GM18508 (cell line): Measurements from ENCODE around the gene WDR90.
"Not testable (repeated sequence)": the region's sequence is repeated elsewhere in the genome, so short reads cannot be mapped to it uniquely, and the experiment has no call there.

Experiments
- ATAC-seq: cut with Tn5 transposase; IDR thresholded peaks from one replicate; pipeline ENCODE4 v1.9.1; 2021; ENCODE audit warnings: moderate number of reproducible peaks; ENCODE audit not compliant: insufficient read depth, unreplicated experiment

The WDR90 gene

DNA sequence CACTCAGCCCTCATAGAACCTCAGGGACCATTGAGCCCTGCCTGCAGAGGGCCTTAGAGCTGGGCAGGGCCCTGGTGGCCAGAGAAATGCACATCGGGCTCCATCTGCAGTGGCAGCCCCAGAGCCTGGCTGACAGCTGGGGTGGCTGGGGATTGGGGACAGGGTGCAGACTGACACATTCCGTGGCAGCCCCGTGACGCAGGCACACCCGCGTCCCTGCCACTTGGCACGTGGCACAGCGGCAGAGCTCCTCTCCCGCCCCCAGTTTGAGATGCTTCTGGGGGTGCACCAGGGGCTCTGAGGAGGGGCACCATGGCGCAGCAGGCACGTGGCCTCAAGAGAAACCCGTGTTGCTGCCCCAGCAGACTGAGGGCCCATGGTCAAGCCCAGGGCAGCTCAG, 54.2 kb downstream of the WDR90 start:
- ATAC-seq = no peak

- no peak for ATAC-seq
Observed at GRCh38 chr16:704047-704446, 54.9 kb downstream of the WDR90 start.

GRCh38 chr16:704552-705380, 55.6 kb downstream of the WDR90 start:
- no peak for ATAC-seq

GRCh38 chr16:705431-706188, 56.4 kb downstream of the WDR90 start, which contains the start of gene FBXL16:
FBXL16 (minus strand) TSS chr16:705801; CDS start chr16:697405, 8,396 bp downstream.
- ATAC-seq = no peak

- ATAC-seq = no peak
Observed at GRCh38 chr16:706189-707061, 57.3 kb downstream of the WDR90 start.

DNA sequence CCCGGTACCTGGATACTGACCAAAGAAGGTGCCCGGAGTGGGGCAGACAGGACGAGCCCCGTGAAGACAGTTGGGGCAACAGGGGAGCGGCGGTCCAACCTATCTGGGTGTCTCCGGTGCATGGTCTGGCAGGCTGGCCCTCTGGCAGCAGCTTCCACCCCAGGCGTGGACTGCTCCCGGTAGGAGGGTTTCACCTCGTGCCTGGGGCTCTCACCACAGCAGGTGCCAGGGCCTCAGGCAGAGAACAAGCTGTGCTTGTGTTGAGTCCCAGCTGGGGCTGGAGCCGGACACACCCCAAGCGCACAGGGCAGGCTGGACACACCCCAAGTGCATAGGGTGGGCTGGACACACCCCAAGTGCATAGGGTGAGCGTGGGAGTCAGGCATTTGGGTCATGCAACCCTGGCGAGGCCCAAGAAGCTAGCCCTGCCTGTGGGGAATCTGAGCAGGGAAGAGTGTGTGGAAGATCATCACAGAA, 57.9 kb downstream of the WDR90 start:
- ATAC-seq = no peak

GRCh38 chr16:708019-708418, 58.9 kb downstream of the WDR90 start:
- ATAC-seq = no peak

- ATAC-seq = no peak
Observed at GRCh38 chr16:708959-709358, 59.8 kb downstream of the WDR90 start.

GRCh38 chr16:709566-710499, 60.7 kb downstream of the WDR90 start:
- ATAC-seq = no peak

- ATAC-seq = no peak
Observed at GRCh38 chr16:710500-711075, 61.4 kb downstream of the WDR90 start.

DNA sequence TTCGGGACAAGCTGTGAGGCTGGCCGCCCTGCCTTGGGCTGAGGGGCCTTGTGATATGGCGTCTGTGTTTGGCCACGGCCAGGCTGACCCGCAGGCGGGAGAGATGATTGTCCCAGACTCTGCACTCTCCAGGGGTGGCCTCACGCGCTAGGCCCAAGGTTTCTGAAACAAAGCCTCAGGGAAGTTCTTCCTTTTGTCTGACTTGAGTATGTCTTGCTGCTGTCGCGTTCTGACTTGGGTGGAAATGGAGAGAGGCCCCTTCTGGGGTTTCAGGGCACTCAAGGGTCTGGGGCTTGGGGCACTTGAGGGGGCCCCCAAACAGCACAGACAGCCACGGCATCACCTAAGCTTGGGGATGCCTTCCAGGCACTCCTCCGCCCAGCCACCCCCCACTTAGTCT, 61.9 kb downstream of the WDR90 start:
- no peak for ATAC-seq

GRCh38 chr16:711548-712320, 62.6 kb downstream of the WDR90 start:
- ATAC-seq = no peak

DNA sequence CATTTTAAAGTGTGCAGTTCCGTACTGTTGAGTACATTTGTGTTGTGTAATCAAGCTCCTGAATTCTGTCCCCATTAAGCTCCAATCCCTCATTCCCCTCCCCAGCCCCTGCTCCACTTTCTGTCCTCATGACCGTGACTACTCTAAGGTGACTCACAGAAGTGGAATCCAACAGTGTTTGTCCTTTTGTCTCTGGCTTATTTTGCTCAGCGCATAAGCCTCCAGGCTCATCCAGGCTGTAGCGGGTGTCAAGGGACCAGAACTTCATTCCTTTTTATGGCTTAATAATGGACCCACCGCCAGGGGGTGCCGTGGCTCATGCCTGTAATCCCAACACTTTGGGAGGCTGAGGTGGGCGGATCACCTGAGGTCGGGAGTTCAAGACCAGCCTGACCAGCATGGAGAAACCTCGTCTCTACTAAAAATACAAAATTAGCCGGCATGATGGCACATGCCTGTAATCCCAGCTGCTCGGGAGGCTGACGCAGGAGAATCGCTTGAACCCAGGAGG, 63.6 kb downstream of the WDR90 start:
- ATAC-seq = not testable (repeated sequence)

DNA sequence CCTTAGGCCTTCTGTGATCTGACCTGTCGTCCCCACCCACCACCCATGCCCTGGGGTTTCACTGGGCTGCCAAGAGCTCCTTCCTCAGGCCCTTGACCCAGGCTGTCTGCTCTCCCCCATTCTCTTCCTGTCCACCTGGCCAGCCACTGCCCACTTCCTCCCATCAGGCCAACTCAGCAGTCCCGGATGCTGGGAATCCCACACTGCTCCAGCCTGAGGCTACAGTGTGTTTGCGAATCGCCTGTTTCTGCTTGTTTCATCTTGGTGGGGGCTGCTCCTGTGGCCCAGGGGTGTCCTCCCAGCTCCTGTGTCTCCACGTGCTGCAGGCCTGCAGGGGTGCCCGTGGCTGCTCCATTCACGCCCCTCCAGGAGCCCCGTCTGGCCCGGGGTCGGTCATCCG, 64.9 kb downstream of the WDR90 start:
- no peak for ATAC-seq

- ATAC-seq = no peak
Observed at GRCh38 chr16:714558-715476, 65.7 kb downstream of the WDR90 start, which contains the start of gene METRN. METRN (plus strand) TSS chr16:715118; CDS start chr16:715290, 172 bp downstream.

DNA sequence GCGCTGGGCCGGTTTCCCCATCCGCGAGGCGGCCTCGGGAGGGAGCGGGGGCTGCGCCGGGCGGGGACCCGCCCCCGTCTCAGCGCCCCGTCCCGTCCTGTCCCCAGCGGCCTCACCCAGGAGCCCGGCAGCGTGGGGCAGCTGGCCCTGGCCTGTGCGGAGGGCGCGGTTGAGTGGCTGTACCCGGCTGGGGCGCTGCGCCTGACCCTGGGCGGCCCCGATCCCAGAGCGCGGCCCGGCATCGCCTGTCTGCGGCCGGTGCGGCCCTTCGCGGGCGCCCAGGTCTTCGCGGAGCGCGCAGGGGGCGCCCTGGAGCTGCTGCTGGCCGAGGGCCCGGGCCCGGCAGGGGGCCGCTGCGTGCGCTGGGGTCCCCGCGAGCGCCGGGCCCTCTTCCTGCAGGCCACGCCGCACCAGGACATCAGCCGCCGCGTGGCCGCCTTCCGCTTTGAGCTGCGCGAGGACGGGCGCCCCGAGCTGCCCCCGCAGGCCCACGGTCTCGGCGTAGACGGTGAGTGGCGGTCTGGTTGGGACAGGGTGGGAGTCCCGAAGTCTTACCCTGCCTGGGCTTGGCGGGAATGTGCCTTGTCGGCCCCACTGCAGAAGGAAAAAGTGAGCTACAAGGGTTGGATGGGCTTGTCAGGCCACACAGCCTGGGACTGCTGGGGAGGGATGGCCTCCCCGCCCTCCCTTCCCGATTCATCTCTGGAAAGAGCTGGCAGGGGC, 66.5 kb downstream of the WDR90 start:
- no peak for ATAC-seq
